Activated CD8-positive, alpha-beta memory T cell treated with anti-CD3 and anti-CD28 coated beads, Interleukin-2, amount 50 U/mL, for 24 hours (primary cell): ENCODE measurements around the gene SLC26A4.

ENCODE experiments used
- DNase-seq: peaks from one replicate; pipeline ENCODE4 v3.0.0-alpha.2; 2020; ENCODE audit errors: extremely low read depth

SLC26A4 gene

GRCh38 chr7:107659666-107660065 is 962 bp upstream of the SLC26A4 start:
- no peak for DNase-seq

- no peak for DNase-seq
Observed at GRCh38 chr7:107661081-107661864, 645 bp downstream of the SLC26A4 start.

GRCh38 chr7:107661865-107662379 is 1.3 kb downstream of the SLC26A4 start:
- DNase-seq: no peak

- DNase-seq: no peak
Observed at GRCh38 chr7:107663196-107663595, 2.6 kb downstream of the SLC26A4 start.

GRCh38 chr7:107666790-107667189 is 6.2 kb downstream of the SLC26A4 start:
- DNase-seq: no peak

GRCh38 chr7:107667341-107667740 is 6.7 kb downstream of the SLC26A4 start:
- no peak for DNase-seq

- DNase-seq: no peak
Observed at GRCh38 chr7:107668296-107668695, 7.7 kb downstream of the SLC26A4 start.

- no peak for DNase-seq
Observed at GRCh38 chr7:107672183-107672582, 11.6 kb downstream of the SLC26A4 start.

- DNase-seq: no peak
Observed at GRCh38 chr7:107676249-107676648, 15.6 kb downstream of the SLC26A4 start.

GRCh38 chr7:107678110-107678753 is 17.6 kb downstream of the SLC26A4 start:
- DNase-seq: no peak

GRCh38 chr7:107680478-107680877 is 19.9 kb downstream of the SLC26A4 start:
- DNase-seq: no peak

- DNase-seq: no peak
Observed at GRCh38 chr7:107682886-107683285, 22.3 kb downstream of the SLC26A4 start.

GRCh38 chr7:107684287-107684686 is 23.7 kb downstream of the SLC26A4 start:
- no peak for DNase-seq

GRCh38 chr7:107684947-107685463 is 24.4 kb downstream of the SLC26A4 start:
- no peak for DNase-seq

- no peak for DNase-seq
Observed at GRCh38 chr7:107686816-107687387, 26.3 kb downstream of the SLC26A4 start.

GRCh38 chr7:107687656-107688055 is 27.0 kb downstream of the SLC26A4 start:
- DNase-seq: no peak

- no peak for DNase-seq
Observed at GRCh38 chr7:107689553-107689952, 28.9 kb downstream of the SLC26A4 start.

GRCh38 chr7:107690084-107690483 is 29.5 kb downstream of the SLC26A4 start:
- no peak for DNase-seq

- no peak for DNase-seq
Observed at GRCh38 chr7:107690611-107691010, 30.0 kb downstream of the SLC26A4 start.

- DNase-seq: no peak
Observed at GRCh38 chr7:107691716-107692115, 31.1 kb downstream of the SLC26A4 start.

GRCh38 chr7:107692501-107692900 is 31.9 kb downstream of the SLC26A4 start:
- no peak for DNase-seq

GRCh38 chr7:107693396-107693795 is 32.8 kb downstream of the SLC26A4 start:
- DNase-seq: no peak

GRCh38 chr7:107694386-107694785 is 33.8 kb downstream of the SLC26A4 start:
- no peak for DNase-seq
